Progenitor cell of endocrine pancreas (in vitro differentiated cells): Measurements from ENCODE around the gene CRADD. TPM values are rescaled to one million over a fixed set of nuclear protein-coding genes. Genes with fewer than 3 reads are reported as not detected.

Source experiments
- DNase-seq: peaks from one replicate; pipeline ENCODE4 v3.0.0; 2021; ENCODE audit warnings: low spot score; ENCODE audit not compliant: unreplicated experiment
- H3K27ac Mint-ChIP-seq: 2 replicates; pipeline ENCODE4 v1.8.0; 2021; ENCODE audit warnings: mild to moderate bottlenecking, moderate library complexity, mixed read lengths
- H3K27me3 Mint-ChIP-seq: 2 replicates; pipeline ENCODE4 v1.8.0; 2021; ENCODE audit warnings: mixed read lengths
- H3K36me3 Mint-ChIP-seq: 2 replicates; pipeline ENCODE4 v1.8.0; 2022; ENCODE audit warnings: mixed read lengths; ENCODE audit not compliant: insufficient read depth
- H3K4me1 Mint-ChIP-seq: 2 replicates; pipeline ENCODE4 v1.8.0; 2021; ENCODE audit warnings: low read depth, mixed read lengths
- H3K4me3 Mint-ChIP-seq: 2 replicates; pipeline ENCODE4 v1.8.0; 2021; ENCODE audit warnings: low read depth, mild to moderate bottlenecking, moderate library complexity, mixed read lengths
- H3K9me3 Mint-ChIP-seq: 2 replicates; pipeline ENCODE4 v1.8.0; 2021; ENCODE audit warnings: low read depth, mixed read lengths
- CTCF ChIP-seq: fragments of 200-600 bp; sonication (generic); IDR thresholded peaks from one replicate; pipeline ENCODE4 v1.5.0; 2021; ENCODE audit warnings: antibody characterized with exemption, mild to moderate bottlenecking; ENCODE audit not compliant: unreplicated experiment
- total RNA-seq: library from RNA; stranded (reverse); gene quantifications from 2 replicates; pipeline ENCODE4 v1.2.1, GENCODE V29; 2021

The CRADD gene
- total RNA-seq, 1 donor from 2014 or later = 11.7 TPM

- H3K4me3 Mint-ChIP-seq = no peak overlapping the region
- H3K4me1 Mint-ChIP-seq = no peaks in the 10 kb centered on the region
- H3K27ac Mint-ChIP-seq = no peak overlapping the region
Measured at GRCh38 chr12:93783832-93784231, 106.7 kb downstream of the CRADD start.

GRCh38 chr12:93784339-93785086 lies 107.3 kb downstream of the CRADD start:
- Mint-ChIP-seq H3K4me3 (no peak overlapping the region), H3K9me3 (peaks cover 3% of the 10 kb centered on the region), H3K27me3 (no peaks in the 10 kb centered on the region), H3K27ac (peak overlapping the region; percentile 12), H3K4me1 (no peaks in the 10 kb centered on the region), H3K36me3 (no peaks in the 10 kb centered on the region)
- no peak for DNase-seq
- TF ChIP-seq CTCF = no peak

More at GRCh38 chr12:93783832-93784231, 106.7 kb downstream of the CRADD start:
- H3K36me3 Mint-ChIP-seq = no peaks in the 10 kb centered on the region
- no peak for TF ChIP-seq CTCF
- no peak for DNase-seq
- H3K27me3 Mint-ChIP-seq = no peaks in the 10 kb centered on the region
- peaks cover 3% of the 10 kb centered on the region for H3K9me3 Mint-ChIP-seq

GRCh38 chr12:93785249-93786010 lies 108.3 kb downstream of the CRADD start:
- Mint-ChIP-seq H3K4me3 (no peak overlapping the region), H3K9me3 (peaks cover 3% of the 10 kb centered on the region), H3K4me1 (no peaks in the 10 kb centered on the region), H3K36me3 (no peaks in the 10 kb centered on the region), H3K27ac (no peak overlapping the region), H3K27me3 (no peaks in the 10 kb centered on the region)
- no peak for DNase-seq
- TF ChIP-seq CTCF = no peak

GRCh38 chr12:93786656-93787397 lies 109.7 kb downstream of the CRADD start:
- no peak overlapping the region for H3K4me3 Mint-ChIP-seq
- no peaks in the 10 kb centered on the region for H3K9me3 Mint-ChIP-seq
- no peak overlapping the region for H3K27ac Mint-ChIP-seq
- no peaks in the 10 kb centered on the region for H3K4me1 Mint-ChIP-seq
- no peaks in the 10 kb centered on the region for H3K36me3 Mint-ChIP-seq
- DNase-seq = no peak
- H3K27me3 Mint-ChIP-seq = no peaks in the 10 kb centered on the region
- no peak for TF ChIP-seq CTCF

- DNase-seq = no peak
Measured at GRCh38 chr12:93788853-93789252, 111.7 kb downstream of the CRADD start.

More at GRCh38 chr12:93788853-93789252, 111.7 kb downstream of the CRADD start:
- no peak overlapping the region for H3K27ac Mint-ChIP-seq
- H3K4me3 Mint-ChIP-seq = no peak overlapping the region
- H3K9me3 Mint-ChIP-seq = no peaks in the 10 kb centered on the region
- no peaks in the 10 kb centered on the region for H3K27me3 Mint-ChIP-seq
- no peak for TF ChIP-seq CTCF
- H3K4me1 Mint-ChIP-seq = no peaks in the 10 kb centered on the region
- H3K36me3 Mint-ChIP-seq = no peaks in the 10 kb centered on the region
